A549 treated with AZD9567 at 1 μM for 4 hours (cell line): ENCODE measurements around the gene ARMCX6. TPM values are rescaled to one million over a fixed set of nuclear protein-coding genes. Genes with fewer than 3 reads are reported as not detected.

Experiments
- total RNA-seq: library from RNA; stranded (reverse); fragments of 200-300 nt; extraction: Qiagen RNA extraction; gene quantifications from 5 replicates; pipeline ENCODE4 v1.2.3, GENCODE V29; 2022; ENCODE audit not compliant: insufficient read depth

Gene ARMCX6
- total RNA-seq: 45.7 to 53.2 TPM (median 47.9 TPM) in 5 replicates

GRCh38 chrX:101617211-101618191, at the start of gene ARMCX6:
Gene ARMCX6, minus strand, starts transcription at chrX:101618000. Its CDS starts 1,380 bp downstream, at chrX:101616620.

GRCh38 chrX:101659601-101660063, 41.8 kb upstream of the ARMCX6 start, which contains the start of gene ARMCX2:
Gene ARMCX2, minus strand, starts transcription at chrX:101659850. Its CDS starts 2,262 bp downstream, at chrX:101657588.

Other genes starting within 250 kb of the ARMCX6 start
- 0.11 to 0.20 TPM (median 0.16 TPM) in 4 of 5 replicates, not detected in the other for gene BTK, start 231.8 kb downstream of the ARMCX6 start, total RNA-seq
- 2,452 to 3,010 TPM (median 2,524 TPM) in 5 replicates for gene RPL36A, start 227.0 kb downstream of the ARMCX6 start, total RNA-seq
- gene GLA, start 210.1 kb downstream of the ARMCX6 start, total RNA-seq: 166 to 190 TPM (median 173 TPM) in 5 replicates
- 46.3 to 68.1 TPM (median 54.0 TPM) in 5 replicates for gene HNRNPH2, start 209.8 kb downstream of the ARMCX6 start, total RNA-seq
- gene ARMCX4, start 132.5 kb downstream of the ARMCX6 start, total RNA-seq: 0.39 to 1.1 TPM (median 0.58 TPM) in 4 of 5 replicates, not detected in the other
- gene ARMCX1, start 67.5 kb downstream of the ARMCX6 start, total RNA-seq: 0.28 to 0.44 TPM (median 0.29 TPM) in 4 of 5 replicates, not detected in the other
- 17.8 to 21.9 TPM (median 19.9 TPM) in 5 replicates for gene ARMCX3, start 5.2 kb upstream of the ARMCX6 start, total RNA-seq
- 0.02 to 0.03 TPM in 2 of 5 replicates, not detected in the others for gene ARMCX2, start 41.9 kb upstream of the ARMCX6 start, total RNA-seq